Panc1 (cell line): ENCODE data around the gene CRISPLD2. TPM values are rescaled to one million over a fixed set of nuclear protein-coding genes. Genes with fewer than 3 reads are reported as not detected.

ENCODE experiments used
- ATAC-seq: fragments of 200-7000 bp; cut with Tn5 transposase; 2 replicates; pipeline ENCODE4 v1.9.1; 2020; ENCODE audit warnings: mild to moderate bottlenecking, moderate library complexity
- BruUV-seq: library from RNA; stranded (reverse); fragments of 400-500 nt; replicated peaks from 2 replicates; lab custom pipeline; 2021; lab: Mats Ljungman, UMichigan
- CTCF ChIA-PET: fragments of 300-600 bp; sonication (Branson Sonifier 250); formaldehyde crosslinking; loops from one replicate; lab custom pipeline; 2022; ENCODE audit warnings: antibody characterized with exemption; lab: Charles Lee
- POLR2A ChIA-PET: fragments of 300-600 bp; sonication (Branson Sonifier 250); formaldehyde crosslinking; loops from one replicate; lab custom pipeline; 2022; ENCODE audit warnings: antibody characterized with exemption; lab: Charles Lee
- DNase-seq: peaks from one replicate; pipeline ENCODE4 v3.0.0-alpha.2; 2010; ENCODE audit warnings: low read depth, low spot score
- H3K27ac ChIP-seq: 2 replicates; pipeline ENCODE4 v1.5.1; 2011; ENCODE audit warnings: mild to moderate bottlenecking, low read length, inconsistent platforms
- H3K27me3 ChIP-seq: fragments of 200-500 bp; sonication (Bioruptor generic); 2 replicates; pipeline ENCODE4 v1.6.0; 2014; ENCODE audit warnings: low read length, inconsistent platforms; ENCODE audit not compliant: control insufficient read depth, insufficient read depth
- H3K36me3 ChIP-seq: fragments of 200-500 bp; sonication (Bioruptor generic); 2 replicates; pipeline ENCODE4 v1.5.1; 2014; ENCODE audit warnings: inconsistent platforms, mild to moderate bottlenecking, low read length, moderate library complexity; ENCODE audit not compliant: control insufficient read depth, insufficient read depth
- H3K4me1 ChIP-seq: 2 replicates; pipeline ENCODE4 v1.5.1; 2011; ENCODE audit warnings: inconsistent platforms, mild to moderate bottlenecking, low read length, moderate library complexity; ENCODE audit not compliant: control insufficient read depth, insufficient read depth
- H3K4me3 ChIP-seq, 2 experiments: 2 replicates each; pipeline ENCODE4 v1.5.1; 2011 to 2012; ENCODE audit warnings: low read depth in 2 of 2, low read length in 2 of 2, mild to moderate bottlenecking in 2 of 2, inconsistent platforms in 1 of 2, moderate library complexity in 1 of 2
- H3K9me3 ChIP-seq: fragments of 200-500 bp; sonication (Bioruptor generic); 2 replicates; pipeline ENCODE4 v1.5.1; 2014; ENCODE audit warnings: low read depth, mild to moderate bottlenecking, inconsistent platforms, low read length, moderate library complexity; ENCODE audit not compliant: control insufficient read depth, insufficient read depth
- CTCF ChIP-seq: fragments of 450-650 bp; IDR thresholded peaks from 2 replicates; pipeline ENCODE4 v1.5.1; 2017; ENCODE audit warnings: mild to moderate bottlenecking
- POLR2AphosphoS5 ChIP-seq: IDR thresholded peaks from 2 replicates; pipeline ENCODE4 v1.6.1; 2012; ENCODE audit warnings: mild to moderate bottlenecking, low read depth, low read length, moderate library complexity
- REST ChIP-seq, 2 experiments: IDR thresholded peaks; 2 replicates each; pipeline ENCODE4 v1.6.1; 2011 to 2012; ENCODE audit warnings: low read depth in 2 of 2, control low read depth in 1 of 2, low read length in 1 of 2, mild to moderate bottlenecking in 1 of 2, moderate library complexity in 1 of 2; ENCODE audit not compliant: insufficient read depth in 1 of 2
- SIN3A ChIP-seq: IDR thresholded peaks from 2 replicates; pipeline ENCODE4 v1.6.1; 2012; ENCODE audit warnings: low read depth, mild to moderate bottlenecking, low read length, moderate library complexity, borderline replicate concordance; ENCODE audit not compliant: insufficient read depth
- TCF7L2 ChIP-seq: IDR thresholded peaks from 2 replicates; pipeline ENCODE4 v1.6.1; 2011; ENCODE audit warnings: mild to moderate bottlenecking, low read depth, low read length, inconsistent platforms
- in situ Hi-C: cut with HindIII; loops from 2 replicates; pipeline ENCODE4 v1.10.0; 2016; ENCODE audit warnings: low sequenced_read_pairs, low pct_unique_long_range_greater_than_20kb
- intact Hi-C: fragments of 100-400 bp; cut with micrococcal nuclease; formaldehyde crosslinking; loops from one replicate; pipeline ENCODE4 v1.10.0; 2022; ENCODE audit not compliant: unreplicated experiment
- total RNA-seq: library from RNA; stranded (reverse); gene quantifications from one replicate; pipeline ENCODE4 v1.2.1, GENCODE V29; 2021; ENCODE audit not compliant: unreplicated experiment

Gene CRISPLD2
- total RNA-seq, 1 experiment from 2014 or later, result 12.9 TPM

- Histone ChIP-seq H3K4me3 (no peak overlapping the region), H3K27me3 (no peaks in the 10 kb centered on the region), H3K27ac (no peak overlapping the region), H3K9me3 (no peaks in the 10 kb centered on the region), H3K4me1 (no peaks in the 10 kb centered on the region), H3K36me3 (no peaks in the 10 kb centered on the region)
- ChIA-PET CTCF (no interaction called here), POLR2A (no interaction called here)
- TF ChIP-seq SIN3A, result no peak
- TF ChIP-seq POLR2AphosphoS5, result no peak
- in situ Hi-C loops (no loop called here), intact Hi-C loops (no loop called here)
- DNase-seq (no peak), ATAC-seq (no peak)
- BruUV-seq, result no TSS peak
Measured at GRCh38 chr16:84896847-84897246, 77.1 kb downstream of the CRISPLD2 start.

- no peak overlapping the region for H3K27ac ChIP-seq
- no peak for TF ChIP-seq CTCF
- no peak for TF ChIP-seq TCF7L2
- TF ChIP-seq REST (IDR thresholded peaks at IDR 0.05; ENCODE audit: insufficient read depth in 1 of 2, low read depth in 2 of 2, low read length in 1 of 2), result no peak
- no peak for TF ChIP-seq POLR2AphosphoS5
- TF ChIP-seq SIN3A, result no peak
- intact Hi-C loops, result no loop called here
- no peak for DNase-seq
- in situ Hi-C loops, result no loop called here
- ChIA-PET CTCF (no interaction called here), POLR2A (no interaction called here)
- H3K4me3 ChIP-seq, result no peak overlapping the region
- no peaks in the 10 kb centered on the region for H3K4me1 ChIP-seq
- H3K36me3 ChIP-seq, result no peaks in the 10 kb centered on the region
- no peaks in the 10 kb centered on the region for H3K9me3 ChIP-seq
- ATAC-seq, result no peak
- H3K27me3 ChIP-seq, result no peaks in the 10 kb centered on the region
- BruUV-seq, result no TSS peak
Measured at GRCh38 chr16:84897911-84898377, 78.2 kb downstream of the CRISPLD2 start.

- POLR2A ChIA-PET, result no interaction called here
- in situ Hi-C loops, result no loop called here
Measured at GRCh38 chr16:84898447-84898846, 78.7 kb downstream of the CRISPLD2 start.

More at GRCh38 chr16:84898447-84898846, 78.7 kb downstream of the CRISPLD2 start:
- intact Hi-C loops, result no loop called here
- CTCF ChIA-PET, result no interaction called here
- ATAC-seq (no peak), DNase-seq (no peak)
- no peak overlapping the region for H3K4me3 ChIP-seq
- no peak for TF ChIP-seq CTCF
- TF ChIP-seq REST (IDR thresholded peaks at IDR 0.05; ENCODE audit: insufficient read depth in 1 of 2, low read depth in 2 of 2, low read length in 1 of 2), result no peak
- TF ChIP-seq POLR2AphosphoS5, result no peak
- TF ChIP-seq SIN3A, result no peak
- TF ChIP-seq TCF7L2, result no peak
- H3K27me3 ChIP-seq, result no peaks in the 10 kb centered on the region
- no peaks in the 10 kb centered on the region for H3K9me3 ChIP-seq
- BruUV-seq, result no TSS peak
- H3K36me3 ChIP-seq, result no peaks in the 10 kb centered on the region
- no peak overlapping the region for H3K27ac ChIP-seq
- H3K4me1 ChIP-seq, result no peaks in the 10 kb centered on the region
